H1 (cell line): ENCODE data around the gene CD34. TPM values are rescaled to one million over a fixed set of nuclear protein-coding genes. Genes with fewer than 3 reads are reported as not detected.

Experiments used
- CTCF ChIA-PET: fragments of 300-600 bp; sonication (Branson Sonifier 250); formaldehyde crosslinking; loops from one replicate; lab custom pipeline; 2021; ENCODE audit not compliant: partially characterized antibody; lab: Charles Lee
- POLR2A ChIA-PET: fragments of 300-600 bp; sonication (Branson Sonifier 250); formaldehyde crosslinking; loops from one replicate; lab custom pipeline; 2021; ENCODE audit warnings: inconsistent platforms; ENCODE audit not compliant: partially characterized antibody; lab: Charles Lee
- DNase-seq, 2 experiments: peaks; one replicate each; pipeline versions ENCODE4 v3.0.0 to v3.0.0-alpha.2; 2010 to 2022; ENCODE audit warnings: low spot score in 2 of 2, low read depth in 1 of 2, mixed read lengths in 1 of 2
- FAIRE-seq: peaks from 2 replicates; lab custom pipeline; 2011; peaks lifted over from hg19 to GRCh38; lab: Jason Lieb, UNC
- H2AFZ ChIP-seq: 2 replicates; pipeline ENCODE4 v1.8.1; 2012; ENCODE audit warnings: low read length, inconsistent platforms
- H2AK5ac ChIP-seq: 2 replicates; pipeline ENCODE4 v1.6.1; 2013; ENCODE audit warnings: low read depth, low read length
- H2BK120ac ChIP-seq: replicated peaks from 2 replicates; pipeline ENCODE3; 2013; ENCODE audit warnings: low read depth, low read length, inconsistent platforms
- H2BK12ac ChIP-seq: 2 replicates; pipeline ENCODE4 v1.6.1; 2013; ENCODE audit warnings: low read depth, low read length
- H2BK15ac ChIP-seq: 2 replicates; pipeline ENCODE4 v1.6.1; 2013; ENCODE audit warnings: low read length
- H2BK20ac ChIP-seq: 2 replicates; pipeline ENCODE4 v1.6.1; 2013; ENCODE audit warnings: low read length
- H2BK5ac ChIP-seq: 2 replicates; pipeline ENCODE4 v1.6.1; 2013; ENCODE audit warnings: low read depth, low read length
- H3K14ac ChIP-seq: 2 replicates; pipeline ENCODE4 v1.6.1; 2013; ENCODE audit warnings: inconsistent platforms; ENCODE audit not compliant: insufficient read length
- H3K18ac ChIP-seq: 2 replicates; pipeline ENCODE4 v1.6.1; 2013; ENCODE audit warnings: low read length; ENCODE audit errors: extremely low read depth
- H3K23ac ChIP-seq: 2 replicates; pipeline ENCODE4 v1.6.1; 2013; ENCODE audit warnings: inconsistent platforms; ENCODE audit not compliant: insufficient read length
- H3K23me2 ChIP-seq: 2 replicates; pipeline ENCODE4 v1.6.1; 2013; ENCODE audit warnings: low read depth, low read length
- H3K27ac ChIP-seq: 2 replicates; pipeline ENCODE4 v1.6.1; 2011; ENCODE audit warnings: low read depth, low read length, inconsistent platforms
- H3K27me3 ChIP-seq, 4 experiments: replicated peaks in 1 of 4; 1 replicate in 1 of 4; 2 replicates in 3 of 4; pipeline versions ENCODE4 v1.6.1 to v1.8.1; 2011 to 2013; ENCODE audit warnings: low read length in 3 of 4, mild to moderate bottlenecking in 3 of 4, inconsistent platforms in 2 of 4, mixed read lengths in 2 of 4, moderate library complexity in 1 of 4; ENCODE audit not compliant: control insufficient read depth in 3 of 4, insufficient read depth in 3 of 4; ENCODE audit errors: extremely low read depth in 1 of 4
- H3K36me3 ChIP-seq, 4 experiments: 2 replicates each; pipeline versions ENCODE4 v1.6.1 to v1.8.1; 2011 to 2013; ENCODE audit warnings: mild to moderate bottlenecking in 4 of 4, low read length in 3 of 4, moderate library complexity in 2 of 4, control low read depth in 1 of 4, inconsistent platforms in 1 of 4; ENCODE audit not compliant: insufficient read depth in 4 of 4, control insufficient read depth in 2 of 4
- H3K4ac ChIP-seq: replicated peaks from 2 replicates; pipeline ENCODE3; 2013; ENCODE audit warnings: low read length, low read depth, mixed read lengths, inconsistent platforms; ENCODE audit not compliant: insufficient read length
- H3K4me1 ChIP-seq, 4 experiments: replicated peaks in 1 of 4; 1 replicate in 1 of 4; 2 replicates in 3 of 4; pipeline versions ENCODE4 v1.6.1 to v1.8.1; 2011 to 2013; ENCODE audit warnings: low read length in 3 of 4, inconsistent platforms in 2 of 4, mixed read lengths in 1 of 4; ENCODE audit not compliant: insufficient read depth in 4 of 4, control insufficient read depth in 3 of 4
- H3K4me2 ChIP-seq, 2 experiments: 2 replicates each; pipeline versions ENCODE4 v1.6.1 to v1.8.1; 2011 to 2013; ENCODE audit warnings: low read depth in 2 of 2, low read length in 2 of 2, control low read depth in 1 of 2, inconsistent platforms in 1 of 2, mild to moderate bottlenecking in 1 of 2; ENCODE audit not compliant: insufficient read depth in 1 of 2
- H3K4me3 ChIP-seq, 4 experiments: fragments of 200-600, 300-600 bp in 1 of 4; sonication (generic), shearing (Covaris generic), sonication (Bioruptor Twin) in 1 of 4; 2 replicates each; pipeline versions ENCODE4 v1.5.1 to v1.8.1; 2011 to 2016; ENCODE audit warnings: low read length in 4 of 4, low read depth in 3 of 4, control low read depth in 2 of 4, inconsistent platforms in 2 of 4, mild to moderate bottlenecking in 2 of 4, mixed read lengths in 1 of 4, moderate library complexity in 1 of 4; ENCODE audit not compliant: insufficient read depth in 2 of 4; ENCODE audit errors: extremely low read depth in 1 of 4
- H3K56ac ChIP-seq: replicated peaks from 2 replicates; pipeline ENCODE3; 2013; ENCODE audit warnings: low read depth, mild to moderate bottlenecking, mixed read lengths, low read length, inconsistent platforms; ENCODE audit not compliant: insufficient read length
- H3K79me1 ChIP-seq: 2 replicates; pipeline ENCODE4 v1.6.1; 2013; ENCODE audit warnings: low read depth, low read length, control low read depth
- H3K79me2 ChIP-seq, 2 experiments: 2 replicates each; pipeline versions ENCODE4 v1.6.1 to v1.8.1; 2012 to 2013; ENCODE audit warnings: low read length in 2 of 2, mild to moderate bottlenecking in 2 of 2, inconsistent platforms in 1 of 2; ENCODE audit not compliant: insufficient read depth in 2 of 2, control insufficient read depth in 1 of 2
- H3K9ac ChIP-seq, 4 experiments: replicated peaks in 1 of 4; 1 replicate in 1 of 4; 2 replicates in 3 of 4; pipeline versions ENCODE4 v1.6.1 to v1.8.1; 2011 to 2013; ENCODE audit warnings: low read depth in 3 of 4, low read length in 3 of 4, control low read depth in 2 of 4, mild to moderate bottlenecking in 2 of 4, moderate library complexity in 2 of 4, inconsistent platforms in 1 of 4; ENCODE audit errors: extremely low read depth in 1 of 4
- H3K9me3 ChIP-seq, 2 experiments: 2 replicates each; pipeline versions ENCODE4 v1.6.1 to v1.8.1; 2012 to 2013; ENCODE audit warnings: mild to moderate bottlenecking in 2 of 2, moderate library complexity in 2 of 2, control low read depth in 1 of 2, inconsistent platforms in 1 of 2, low read depth in 1 of 2, low read length in 1 of 2, mixed read lengths in 1 of 2; ENCODE audit not compliant: insufficient read depth in 2 of 2
- H4K20me1 ChIP-seq, 2 experiments: replicated peaks in 1 of 2; 2 replicates each; pipeline versions ENCODE3 to v1.8.1; 2011 to 2013; ENCODE audit warnings: inconsistent platforms in 2 of 2, low read length in 2 of 2, mild to moderate bottlenecking in 1 of 2; ENCODE audit not compliant: insufficient read depth in 2 of 2, control insufficient read depth in 1 of 2
- H4K5ac ChIP-seq: 2 replicates; pipeline ENCODE4 v1.6.1; 2013; ENCODE audit warnings: low read length, low read depth, mixed read lengths, inconsistent platforms; ENCODE audit not compliant: insufficient read length
- H4K8ac ChIP-seq: 2 replicates; pipeline ENCODE4 v1.8.0; 2013; ENCODE audit warnings: mild to moderate bottlenecking, moderate library complexity, low read length, inconsistent platforms; ENCODE audit not compliant: insufficient read depth; ENCODE audit errors: extremely low read depth
- H4K91ac ChIP-seq: replicated peaks from 2 replicates; pipeline ENCODE3; 2013; ENCODE audit warnings: low read length, mixed read lengths, inconsistent platforms; ENCODE audit not compliant: insufficient read length
- CBX5 ChIP-seq: fragments of 300-800, 300-1000 bp; sonication (generic); IDR thresholded peaks from 2 replicates; pipeline ENCODE4 v1.7.1; 2016; ENCODE audit warnings: antibody characterized with exemption, low read length, low read depth
- GABPA ChIP-seq: IDR thresholded peaks from 2 replicates; pipeline ENCODE4 v1.6.1; 2011; ENCODE audit warnings: mild to moderate bottlenecking, low read length, moderate library complexity, borderline replicate concordance; ENCODE audit not compliant: insufficient read depth
- MAFK ChIP-seq: IDR thresholded peaks from 2 replicates; pipeline ENCODE4 v1.6.1; 2012; ENCODE audit warnings: low read depth, mild to moderate bottlenecking, improper control_type of control experiment, low read length
- RNF2 ChIP-seq: fragments of 200-900, 300-1000 bp; sonication (generic); IDR thresholded peaks from 2 replicates; pipeline ENCODE4 v1.7.1; 2016; ENCODE audit warnings: borderline replicate concordance, low read depth, mild to moderate bottlenecking, antibody characterized with exemption, low read length; ENCODE audit not compliant: poor library complexity, severe bottlenecking; ENCODE audit errors: missing control alignments
- SP2 ChIP-seq: IDR thresholded peaks from 2 replicates; pipeline ENCODE4 v1.6.1; 2012; ENCODE audit warnings: mild to moderate bottlenecking, low read length, inconsistent platforms
- SUZ12 ChIP-seq: fragments of 200-600 bp; sonication (generic); IDR thresholded peaks from 2 replicates; pipeline ENCODE4 v1.6.1; 2012; ENCODE audit warnings: mild to moderate bottlenecking, inconsistent platforms, low read length, moderate library complexity, mixed read lengths
- TAF1 ChIP-seq: IDR thresholded peaks from 2 replicates; pipeline ENCODE4 v1.6.1; 2011; ENCODE audit warnings: mild to moderate bottlenecking, low read depth, low read length
- TAF7 ChIP-seq: optimal IDR thresholded peaks from 2 replicates; pipeline ENCODE3; 2011; ENCODE audit warnings: low read depth, mild to moderate bottlenecking, inconsistent platforms, low read length, moderate library complexity, borderline replicate concordance
- TCF12 ChIP-seq: IDR thresholded peaks from 2 replicates; pipeline ENCODE4 v1.6.1; 2011; ENCODE audit warnings: low read depth, mild to moderate bottlenecking, low read length
- WGBS, 2 experiments: shearing (Covaris generic) in 1 of 2; methylation state at CpG; one replicate each; pipeline versions ENCODE4 v1.1.6 to v1.1.7; 2013 to 2015; ENCODE audit warnings: low lambda C conversion rate in 2 of 2, mixed read lengths in 2 of 2, inconsistent platforms in 1 of 2, low coverage in 1 of 2, missing lambda C conversion rate in 1 of 2; ENCODE audit not compliant: insufficient replicate concordance in 2 of 2, insufficient coverage in 1 of 2, insufficient read length in 1 of 2; ENCODE audit errors: extremely low coverage in 1 of 2, missing lambda C conversion rate in 1 of 2; 5-methylcytosine and 5-hydroxymethylcytosine counted together
- polyA plus RNA-seq, 7 experiments: library from polyadenylated mRNA; depleted of rRNA in 3 of 7; stranded (reverse) in 5 of 7; unstranded in 2 of 7; fragments of >200 nt in 5 of 7; fragments of 200-250 nt in 2 of 7; gene quantifications; 1 replicate in 5 of 7; 2 replicates in 1 of 7; 4 replicates in 1 of 7; pipeline versions ENCODE4 v1.2.1 to v1.2.3, GENCODE V29; 2011 to 2013; ENCODE audit warnings: missing spikeins in 2 of 7, mixed read lengths in 2 of 7
- total RNA-seq: library from RNA; stranded (reverse); fragmentation: NEBNext Ultra II Directional; extraction: Animal tissue kit (Norgen Biotek cat#: 25700); gene quantifications from 2 replicates; pipeline ENCODE4 v1.2.1, GENCODE V29; 2021

Gene CD34
- total and polyA plus RNA-seq, 2 of the 8 experiments (the other 6 are each of a cell fraction or from before 2014, with no cell fraction given), result 0.39 to 0.54 TPM

DNA sequence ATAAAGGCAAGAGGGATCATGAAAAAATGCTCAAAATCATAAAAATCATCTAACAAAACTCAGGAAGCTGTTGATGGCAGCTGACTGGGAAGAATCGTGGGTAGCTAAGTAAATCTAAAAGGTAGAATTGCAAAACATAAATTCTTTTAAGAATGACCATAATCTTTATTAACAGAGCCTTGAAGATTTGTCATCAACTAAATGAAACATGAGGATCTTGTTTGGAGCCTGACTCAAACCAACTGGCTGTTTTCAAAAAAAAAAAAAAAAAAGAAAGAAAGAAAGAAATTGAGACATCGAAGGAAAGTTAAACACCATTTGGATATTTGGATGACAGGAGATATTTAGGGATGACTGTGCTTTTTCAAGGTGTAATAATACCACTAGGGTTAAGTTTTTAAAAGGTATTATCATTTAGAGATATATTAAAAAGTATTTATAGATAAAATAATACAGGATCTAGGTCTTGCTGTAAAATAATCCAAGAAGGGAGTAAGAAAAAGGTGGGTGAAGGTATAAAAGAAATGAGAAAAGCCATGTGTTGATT lies 48.6 kb downstream of the CD34 start:
- Histone ChIP-seq H3K36me3 (no peaks in the 10 kb centered on the region), H2BK15ac (no peak overlapping the region), H3K23ac (no peak overlapping the region), H3K27me3 (no peaks in the 10 kb centered on the region), H2BK20ac (no peak overlapping the region), H3K27ac (no peak overlapping the region), H3K14ac (no peak overlapping the region), H3K4me3 (no peak overlapping the region), H2AFZ (no peak overlapping the region), H3K79me2 (no peaks in the 10 kb centered on the region), H3K4me2 (no peak overlapping the region), H4K8ac (no peak overlapping the region), H3K9me3 (no peaks in the 10 kb centered on the region), H3K18ac (no peak overlapping the region), H4K91ac (no peak overlapping the region), H3K4me1 (no peaks in the 10 kb centered on the region; a peak in 1 of 7 replicates), H2BK120ac (no peak overlapping the region), H3K56ac (no peak overlapping the region), H3K4ac (no peak overlapping the region), H4K5ac (no peak overlapping the region), H3K79me1 (no peaks in the 10 kb centered on the region), H2BK12ac (no peak overlapping the region), H4K20me1 (no peaks in the 10 kb centered on the region), H3K9ac (no peak overlapping the region), H2AK5ac (no peak overlapping the region), H2BK5ac (no peak overlapping the region), H3K23me2 (no peaks in the 10 kb centered on the region)
- POLR2A ChIA-PET, result interaction anchor here (0.6 to 0.7 kb wide), 2 partner anchors 54 to 95 kb away, joined by 3 to 4 read pairs; no protein-coding TSS in a partner anchor
- CTCF ChIA-PET, result interaction anchor here (0.9 to 2.2 kb wide), 9 partner anchors 12 to 50 kb away, joined by 3 to 7 read pairs (median 4); no protein-coding TSS in a partner anchor
- WGBS, 2 experiments, result 89% methylated on average over 2 of the region's 2 CpGs; no CpG with 5 or more reads in 1 of the 2 experiments
- FAIRE-seq, result no peak
- DNase-seq, result no peak
- TF ChIP-seq GABPA (no peak), SUZ12 (no peak), MAFK (no peak), CBX5 (no peak), TCF12 (no peak), SP2 (no peak), TAF7 (no peak), TAF1 (no peak), RNF2 (no peak)
